ENCODE results near the gene USP21. TPM values are rescaled to one million over a fixed set of nuclear protein-coding genes. Genes with fewer than 3 reads are reported as not detected.
A peak's percentile ranks its signal among the peaks of the same experiment; 100 is the strongest.
"Not testable (repeated sequence)": the region's sequence is repeated elsewhere in the genome, so short reads cannot be mapped to it uniquely, and the experiment has no call there.

The USP21 gene, protein sequence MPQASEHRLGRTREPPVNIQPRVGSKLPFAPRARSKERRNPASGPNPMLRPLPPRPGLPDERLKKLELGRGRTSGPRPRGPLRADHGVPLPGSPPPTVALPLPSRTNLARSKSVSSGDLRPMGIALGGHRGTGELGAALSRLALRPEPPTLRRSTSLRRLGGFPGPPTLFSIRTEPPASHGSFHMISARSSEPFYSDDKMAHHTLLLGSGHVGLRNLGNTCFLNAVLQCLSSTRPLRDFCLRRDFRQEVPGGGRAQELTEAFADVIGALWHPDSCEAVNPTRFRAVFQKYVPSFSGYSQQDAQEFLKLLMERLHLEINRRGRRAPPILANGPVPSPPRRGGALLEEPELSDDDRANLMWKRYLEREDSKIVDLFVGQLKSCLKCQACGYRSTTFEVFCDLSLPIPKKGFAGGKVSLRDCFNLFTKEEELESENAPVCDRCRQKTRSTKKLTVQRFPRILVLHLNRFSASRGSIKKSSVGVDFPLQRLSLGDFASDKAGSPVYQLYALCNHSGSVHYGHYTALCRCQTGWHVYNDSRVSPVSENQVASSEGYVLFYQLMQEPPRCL
- polyA plus RNA-seq (ENCODE audit: insufficient read length in 4 of 4), result 10 to 100 TPM; 44.9 to 55.2 (median 47.2) TPM

DNA sequence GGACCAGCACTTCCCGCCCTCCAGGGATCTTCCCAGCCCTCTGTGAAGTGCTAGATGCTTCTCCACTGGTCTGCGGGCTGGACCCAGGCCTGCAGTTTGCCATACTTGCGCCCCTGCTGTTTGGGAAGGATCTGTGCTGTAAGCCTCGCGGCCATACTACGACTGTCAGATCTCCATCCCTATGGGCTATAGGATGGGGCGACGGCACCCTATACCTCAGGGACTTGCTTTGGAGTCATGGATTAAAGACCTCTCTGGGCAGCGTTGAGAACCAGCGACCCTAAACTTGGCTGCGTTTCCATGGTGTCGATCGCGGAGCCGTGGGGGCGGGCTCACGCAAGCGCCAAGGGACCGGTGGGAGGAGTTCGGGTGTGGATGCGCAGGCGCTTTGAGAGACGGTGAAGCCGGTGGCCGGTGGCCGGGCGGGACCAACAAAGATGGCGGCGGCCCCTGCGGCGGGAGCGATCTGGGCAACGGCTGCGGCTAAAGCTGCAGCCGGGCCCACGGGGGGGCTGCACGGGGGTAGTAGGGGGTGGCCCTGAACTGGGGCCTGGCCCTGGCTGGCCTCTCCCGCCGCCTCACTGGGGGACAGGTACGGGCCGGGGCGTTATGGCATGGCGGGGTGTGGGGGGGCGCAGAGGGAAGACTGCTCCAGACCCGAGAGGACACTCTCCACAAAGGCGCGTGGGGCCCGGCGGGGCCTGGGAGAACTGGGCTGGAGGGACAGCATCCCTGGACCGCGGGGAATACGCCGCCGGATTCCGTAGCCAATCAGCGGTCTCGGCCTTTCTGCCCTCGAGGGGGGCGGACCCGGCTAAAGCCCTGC lies at the start of gene USP21:
Gene USP21 (plus strand): TSS at position 414 of the 826 bp plus-strand sequence. CDS start 1,141 bp downstream, outside the sequence.
- peak; percentile 78 to 90 (median 85) for DNase-seq (ENCODE audit: low read depth in 4 of 4, low spot score in 3 of 4)

DNA sequence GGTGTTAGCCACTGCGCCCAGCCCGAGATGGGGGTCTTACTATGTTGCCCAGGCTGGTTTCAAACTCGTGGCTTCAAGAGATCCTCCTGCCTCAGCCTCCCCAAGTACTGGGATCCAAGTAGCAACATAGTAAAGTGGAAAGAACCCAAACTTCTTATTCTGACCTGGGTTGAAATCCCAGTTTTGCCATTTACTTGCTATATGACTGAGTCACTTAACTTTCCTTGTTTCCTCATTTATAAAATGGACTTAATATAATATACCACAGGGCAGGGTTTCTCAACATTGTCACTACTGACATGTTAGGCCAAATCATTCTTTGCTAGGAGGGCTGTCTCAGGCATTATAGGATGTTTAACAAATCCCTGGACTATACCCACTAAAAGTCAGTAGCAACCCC lies 48.2 kb upstream of the USP21 start:
- DNase-seq (ENCODE audit: low read depth in 4 of 4, low spot score in 3 of 4), result no peak

DNA sequence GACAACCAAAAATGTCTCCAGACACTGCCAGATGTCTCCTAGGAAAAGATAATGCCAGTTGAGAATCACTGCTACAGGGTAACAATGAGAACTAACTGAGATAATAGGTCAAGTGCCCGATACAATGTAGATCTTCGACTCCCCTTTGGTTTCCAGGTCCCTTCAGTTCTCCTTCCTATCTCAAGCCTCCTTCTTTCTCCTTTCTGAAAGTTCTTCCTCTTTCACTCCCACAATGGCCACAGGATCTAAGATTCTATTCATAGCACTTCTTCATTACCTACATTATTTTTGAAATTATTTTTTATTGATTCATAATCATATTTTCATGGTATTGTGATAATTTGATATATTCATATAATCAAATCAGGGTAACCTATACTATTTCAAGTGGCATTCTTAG lies 47.8 kb upstream of the USP21 start:
- DNase-seq (ENCODE audit: low read depth in 4 of 4, low spot score in 3 of 4), result no peak

DNA sequence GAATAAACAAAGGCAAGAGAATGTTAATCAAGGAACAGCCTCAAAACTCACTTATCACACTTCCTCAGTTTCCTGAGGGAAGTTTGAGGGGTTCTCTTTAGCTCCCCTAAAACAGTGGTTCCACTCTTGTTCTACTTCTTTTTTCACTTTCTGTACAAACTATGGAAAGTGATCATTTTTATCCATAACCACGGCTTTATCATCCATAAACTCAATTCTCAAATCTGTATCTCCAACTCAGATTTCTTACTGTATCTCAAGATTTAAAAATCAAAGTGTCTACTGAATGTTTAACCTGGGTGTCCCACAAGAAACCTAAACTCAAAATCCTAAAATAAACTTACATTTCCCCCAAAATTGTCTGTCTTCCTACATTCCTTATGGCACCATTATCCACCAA lies 45.4 kb upstream of the USP21 start:
- no peak for DNase-seq (ENCODE audit: low read depth in 4 of 4, low spot score in 3 of 4)

DNA sequence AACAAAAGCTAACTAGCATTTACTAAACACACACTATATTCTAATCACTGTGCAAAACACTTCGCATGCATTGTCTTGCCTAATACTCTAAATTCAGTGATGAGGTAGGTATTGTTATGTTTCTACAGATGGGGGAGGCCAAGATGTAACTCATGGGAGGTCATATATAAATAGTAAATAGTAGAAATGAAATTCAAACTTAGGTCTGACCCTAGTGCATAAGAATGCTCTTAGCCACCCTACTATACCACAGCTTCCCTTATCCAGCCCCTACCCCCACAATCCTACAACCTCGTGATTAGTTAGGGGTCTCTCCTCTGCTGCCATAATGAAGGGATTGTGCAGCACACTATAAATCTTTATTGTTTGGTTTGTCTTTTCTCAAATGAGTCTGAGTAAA lies 44.7 kb upstream of the USP21 start:
- no peak for DNase-seq (ENCODE audit: low read depth in 4 of 4, low spot score in 3 of 4)

DNA sequence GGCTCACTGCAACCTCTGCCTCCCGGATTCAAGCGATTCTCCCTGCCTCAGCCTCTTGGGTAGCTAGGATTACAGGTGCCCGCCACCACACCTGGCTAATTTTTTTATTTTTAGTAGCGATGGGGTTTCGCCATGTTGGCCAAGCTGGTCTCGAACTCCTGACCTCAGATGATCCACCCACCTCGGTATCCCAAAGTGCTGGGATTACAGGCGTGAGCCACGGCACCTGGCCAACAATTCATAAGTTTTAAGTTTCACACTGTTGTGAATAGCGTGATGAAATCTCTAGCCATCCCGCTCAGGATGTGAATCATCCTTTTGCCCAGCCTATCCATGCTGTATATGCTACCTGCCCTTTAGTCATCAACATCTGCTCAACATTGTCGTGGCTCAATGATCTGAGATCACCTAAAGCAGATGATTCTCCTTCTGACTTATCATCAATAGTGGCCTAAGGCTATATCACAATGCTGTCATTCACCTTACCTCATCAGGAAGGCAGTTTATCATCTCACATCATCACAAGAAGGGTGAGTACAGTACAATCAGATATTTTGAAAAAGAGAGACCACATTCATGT lies 44.1 kb upstream of the USP21 start:
- DNase-seq (ENCODE audit: low read depth in 4 of 4, low spot score in 3 of 4), result no peak

DNA sequence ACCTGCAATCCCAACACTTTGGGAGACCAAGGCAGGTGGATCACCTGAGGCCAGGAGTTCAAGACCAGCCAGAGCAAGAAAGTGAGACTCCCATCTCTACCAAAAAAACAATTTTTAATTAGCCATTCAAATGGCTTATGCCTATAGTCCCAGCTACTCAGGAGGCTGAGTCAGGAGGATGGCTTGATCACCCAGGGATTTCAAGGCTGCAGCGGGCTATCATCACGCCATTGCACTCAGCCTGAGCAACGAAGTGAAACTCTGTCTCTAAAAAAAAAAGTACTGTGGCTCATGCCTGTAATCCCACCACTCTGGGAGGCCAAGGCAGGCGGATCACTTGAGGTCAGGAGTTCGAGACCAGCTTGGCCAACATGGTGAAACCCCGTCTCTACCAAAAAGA lies 43.3 kb upstream of the USP21 start:
- DNase-seq (ENCODE audit: low read depth in 4 of 4, low spot score in 3 of 4), result not testable (repeated sequence)

DNA sequence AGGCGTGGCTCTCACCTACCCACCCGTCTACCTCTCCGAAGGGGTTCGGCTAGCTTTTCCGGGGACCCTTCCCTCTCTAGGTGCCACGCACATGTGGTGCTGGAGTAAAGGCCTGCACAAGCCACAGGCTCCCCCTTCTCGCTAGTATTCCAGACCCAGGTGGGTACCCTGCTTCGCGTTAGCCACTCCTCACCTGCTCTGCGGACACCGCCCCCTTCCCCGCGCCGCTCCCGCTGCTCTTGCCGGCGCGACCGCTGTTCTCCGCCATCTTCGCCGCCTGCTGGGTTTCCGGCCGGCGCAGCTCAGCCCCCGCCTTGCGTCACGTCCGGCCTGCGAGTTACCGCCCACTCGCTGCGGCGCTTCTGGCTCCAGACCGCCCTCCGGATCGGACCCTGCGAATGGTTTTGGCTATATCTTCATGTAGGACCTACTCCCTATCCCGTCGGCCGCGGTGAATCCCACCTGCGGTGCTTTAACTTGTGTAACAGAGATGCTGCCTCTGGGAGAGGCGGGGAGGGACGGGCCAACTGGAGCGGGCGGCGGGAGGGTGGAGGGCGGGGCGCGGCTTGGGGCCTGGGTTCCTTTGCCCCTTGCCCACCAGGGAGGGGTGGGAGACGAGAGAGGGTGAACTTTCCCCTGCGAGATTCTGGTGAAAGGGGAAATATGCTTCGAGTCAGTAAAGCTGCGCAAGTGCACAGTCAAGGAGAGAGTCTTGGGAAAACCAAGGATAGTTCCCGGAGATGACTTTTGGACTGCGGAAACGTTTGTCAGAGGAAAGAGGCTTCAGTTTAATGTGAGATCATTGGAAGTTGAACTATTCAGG lies 41.3 kb upstream of the USP21 start, which contains the start of the genes NIT1 and PFDN2:
Gene NIT1 (plus strand): TSS at position 347 of the 823 bp plus-strand sequence. CDS start 72 bp downstream, at position 419.
Gene PFDN2 (minus strand): TSS at position 279 of the 823 bp plus-strand sequence. CDS start 11 bp downstream, at position 268.
- peak in 1 of 4 donors; percentile 77 for DNase-seq (ENCODE audit: low read depth in 4 of 4, low spot score in 3 of 4)

DNA sequence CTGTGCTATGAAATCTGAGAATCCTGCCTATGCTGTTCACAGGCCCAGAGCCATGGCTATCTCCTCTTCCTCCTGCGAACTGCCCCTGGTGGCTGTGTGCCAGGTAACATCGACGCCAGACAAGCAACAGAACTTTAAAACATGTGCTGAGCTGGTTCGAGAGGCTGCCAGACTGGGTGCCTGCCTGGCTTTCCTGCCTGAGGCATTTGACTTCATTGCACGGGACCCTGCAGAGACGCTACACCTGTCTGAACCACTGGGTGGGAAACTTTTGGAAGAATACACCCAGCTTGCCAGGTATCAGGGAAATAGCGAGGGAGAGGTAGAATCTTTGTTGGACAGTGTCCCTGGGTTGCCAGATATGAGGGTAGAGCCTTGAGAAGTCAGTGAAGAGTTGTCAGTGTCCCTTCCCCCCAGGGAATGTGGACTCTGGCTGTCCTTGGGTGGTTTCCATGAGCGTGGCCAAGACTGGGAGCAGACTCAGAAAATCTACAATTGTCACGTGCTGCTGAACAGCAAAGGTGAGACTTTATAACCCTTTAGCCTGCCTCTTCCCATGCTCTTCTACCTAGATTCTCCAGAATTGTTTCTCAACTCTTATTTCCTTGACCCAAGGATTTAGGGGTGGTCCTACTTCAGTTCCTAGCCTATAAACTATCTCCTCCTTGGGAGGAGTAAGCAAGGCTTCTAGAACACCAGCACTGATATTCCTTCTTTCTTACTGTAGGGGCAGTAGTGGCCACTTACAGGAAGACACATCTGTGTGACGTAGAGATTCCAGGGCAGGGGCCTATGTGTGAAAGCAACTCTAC lies 40.0 kb upstream of the USP21 start:
- no peak for DNase-seq (ENCODE audit: low read depth in 4 of 4, low spot score in 3 of 4)

DNA sequence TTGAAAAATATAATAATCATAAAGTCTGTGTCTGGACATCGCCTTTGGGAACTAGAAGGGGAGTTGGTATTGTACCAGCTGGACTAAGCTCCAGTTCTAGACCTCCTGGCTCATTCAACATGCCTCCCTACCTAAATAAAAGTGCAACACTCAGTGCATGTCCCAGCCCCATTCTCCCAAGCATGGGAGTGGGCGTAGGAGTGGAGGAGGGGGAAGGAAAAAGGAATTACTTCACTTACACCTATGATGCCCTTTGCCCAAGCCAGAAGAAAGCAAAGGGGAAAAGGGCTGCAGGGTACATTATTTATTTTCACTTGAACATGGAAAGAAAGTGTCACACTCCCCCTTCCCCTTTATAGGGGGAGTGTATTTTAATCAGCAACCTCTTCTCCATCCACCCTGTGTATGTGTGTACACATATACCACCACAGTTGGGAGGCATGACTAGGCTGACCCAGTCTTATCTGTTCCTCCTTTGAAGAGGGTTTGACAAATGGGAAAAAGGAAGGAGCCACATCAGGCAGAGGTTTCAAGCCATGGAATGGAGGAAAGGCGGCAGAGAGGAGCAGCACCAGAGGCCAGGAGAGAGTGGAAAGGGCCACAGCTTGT lies 38.2 kb upstream of the USP21 start:
- no peak for DNase-seq (ENCODE audit: low read depth in 4 of 4, low spot score in 3 of 4)

DNA sequence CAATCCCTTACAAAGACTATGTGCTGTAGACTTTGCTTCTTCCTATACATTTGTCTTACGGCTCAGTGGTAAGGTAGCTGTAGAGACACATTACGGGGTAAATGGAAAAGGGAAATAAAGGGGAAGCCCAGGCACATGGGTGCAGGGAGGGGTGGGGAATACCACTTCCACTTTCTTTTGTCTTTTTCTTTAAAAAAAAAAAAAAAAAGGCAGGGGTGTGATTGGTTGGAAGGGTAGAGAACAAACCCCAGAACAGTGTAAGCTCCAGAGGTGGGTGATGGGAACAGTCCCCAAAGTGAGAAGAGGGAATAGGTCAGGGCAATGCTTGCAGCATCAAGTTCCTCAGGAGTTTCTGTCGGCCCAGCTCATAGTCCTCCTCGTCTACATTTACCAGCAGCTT lies 37.5 kb upstream of the USP21 start:
- no peak for DNase-seq (ENCODE audit: low read depth in 4 of 4, low spot score in 3 of 4)

DNA sequence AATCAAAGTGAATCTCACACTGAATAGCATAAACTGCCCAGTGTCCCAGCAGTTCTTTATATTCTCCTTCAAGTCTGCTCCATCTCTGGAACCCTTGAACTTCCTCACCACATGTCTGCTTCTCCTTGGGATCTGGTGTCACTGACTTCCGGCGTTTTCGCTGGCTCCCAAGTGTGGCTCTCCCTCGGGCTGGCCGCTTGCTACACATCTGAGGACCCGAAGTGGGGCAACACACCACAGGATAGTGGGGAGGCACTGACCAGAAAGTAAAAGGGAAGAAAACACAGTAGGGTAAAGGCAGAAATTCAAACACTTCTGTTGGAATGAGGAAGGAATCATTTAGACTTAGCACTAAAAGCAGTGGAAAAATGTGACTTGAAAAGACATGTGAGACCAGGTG lies 36.3 kb upstream of the USP21 start:
- no peak for DNase-seq (ENCODE audit: low read depth in 4 of 4, low spot score in 3 of 4)

DNA sequence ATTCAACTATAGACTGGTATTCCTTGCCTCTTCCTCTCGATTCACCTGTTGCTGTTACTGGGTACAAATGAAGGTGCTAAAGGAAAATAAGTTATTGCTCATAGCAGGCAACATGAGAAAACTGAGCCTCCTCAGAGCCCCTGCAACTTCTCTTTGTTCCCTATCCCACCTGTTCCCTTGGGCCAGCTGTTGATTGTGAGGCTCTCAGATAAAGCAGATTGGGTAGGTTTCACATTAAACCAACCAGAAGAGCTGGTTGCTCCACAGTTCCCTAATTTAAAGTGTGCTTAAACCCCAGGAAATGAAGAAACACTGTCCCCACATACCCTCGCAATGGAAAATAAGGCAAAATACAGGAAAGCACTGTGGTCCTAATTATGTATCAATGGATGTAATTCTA lies 31.7 kb upstream of the USP21 start:
- DNase-seq (ENCODE audit: low read depth in 4 of 4, low spot score in 3 of 4), result no peak

DNA sequence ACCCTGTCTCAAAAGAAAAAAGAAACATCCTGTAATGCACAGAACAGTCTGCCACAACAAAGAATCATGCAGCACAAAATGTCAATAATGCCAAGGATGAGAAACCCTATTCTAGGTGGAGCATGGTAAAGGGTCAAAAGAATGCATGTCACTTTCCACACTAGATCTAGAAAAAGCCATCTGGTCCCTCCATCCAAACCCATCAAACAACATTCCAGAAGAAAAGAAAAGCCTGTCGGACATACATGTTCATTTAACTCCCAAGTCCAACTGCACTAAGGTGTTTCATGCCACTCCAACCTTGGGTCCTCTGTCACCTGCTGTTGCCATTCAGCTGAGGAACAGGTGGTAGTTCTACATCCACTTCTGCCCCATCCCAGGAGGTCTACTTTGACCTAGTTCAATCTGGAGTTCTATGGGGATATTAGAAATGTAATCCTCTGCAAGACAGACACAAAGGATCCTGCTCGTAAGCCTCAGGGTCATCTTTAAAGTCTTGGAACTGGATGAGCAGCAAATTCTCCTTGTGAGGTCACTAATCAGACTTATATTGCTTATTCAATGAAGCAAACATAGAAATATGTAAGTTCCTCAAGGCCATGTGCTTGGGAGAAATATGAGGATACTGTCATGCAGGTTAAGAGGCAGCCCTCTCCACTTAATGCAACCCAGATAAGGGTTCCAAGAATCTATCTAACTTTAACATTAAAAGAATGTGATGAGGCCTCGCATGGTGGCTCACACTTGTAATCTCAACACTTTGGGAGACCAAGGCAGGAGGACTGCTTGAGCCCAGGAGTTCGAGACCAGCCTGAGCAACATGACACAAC lies 30.5 kb upstream of the USP21 start:
- DNase-seq (ENCODE audit: low read depth in 4 of 4, low spot score in 3 of 4), result no peak

DNA sequence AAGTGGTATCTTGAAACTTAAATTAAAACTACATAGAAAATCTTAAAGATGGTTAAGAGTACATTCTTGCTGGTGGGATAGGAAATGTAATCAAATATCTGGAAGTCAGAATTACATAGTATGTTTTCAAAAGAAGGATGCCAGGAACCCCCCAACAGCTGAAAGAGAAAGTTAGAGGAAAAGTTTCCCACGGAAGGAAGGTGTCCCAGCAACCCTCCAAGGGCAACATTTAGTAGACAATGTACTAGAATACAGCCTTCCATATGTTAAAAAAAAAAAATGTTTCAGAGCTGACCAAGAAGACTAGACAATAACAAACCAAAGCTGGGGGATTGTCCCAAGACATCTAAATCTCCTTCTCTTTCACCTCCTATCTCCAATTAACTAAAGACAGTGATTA lies 29.0 kb upstream of the USP21 start:
- DNase-seq (ENCODE audit: low read depth in 4 of 4, low spot score in 3 of 4), result no peak

DNA sequence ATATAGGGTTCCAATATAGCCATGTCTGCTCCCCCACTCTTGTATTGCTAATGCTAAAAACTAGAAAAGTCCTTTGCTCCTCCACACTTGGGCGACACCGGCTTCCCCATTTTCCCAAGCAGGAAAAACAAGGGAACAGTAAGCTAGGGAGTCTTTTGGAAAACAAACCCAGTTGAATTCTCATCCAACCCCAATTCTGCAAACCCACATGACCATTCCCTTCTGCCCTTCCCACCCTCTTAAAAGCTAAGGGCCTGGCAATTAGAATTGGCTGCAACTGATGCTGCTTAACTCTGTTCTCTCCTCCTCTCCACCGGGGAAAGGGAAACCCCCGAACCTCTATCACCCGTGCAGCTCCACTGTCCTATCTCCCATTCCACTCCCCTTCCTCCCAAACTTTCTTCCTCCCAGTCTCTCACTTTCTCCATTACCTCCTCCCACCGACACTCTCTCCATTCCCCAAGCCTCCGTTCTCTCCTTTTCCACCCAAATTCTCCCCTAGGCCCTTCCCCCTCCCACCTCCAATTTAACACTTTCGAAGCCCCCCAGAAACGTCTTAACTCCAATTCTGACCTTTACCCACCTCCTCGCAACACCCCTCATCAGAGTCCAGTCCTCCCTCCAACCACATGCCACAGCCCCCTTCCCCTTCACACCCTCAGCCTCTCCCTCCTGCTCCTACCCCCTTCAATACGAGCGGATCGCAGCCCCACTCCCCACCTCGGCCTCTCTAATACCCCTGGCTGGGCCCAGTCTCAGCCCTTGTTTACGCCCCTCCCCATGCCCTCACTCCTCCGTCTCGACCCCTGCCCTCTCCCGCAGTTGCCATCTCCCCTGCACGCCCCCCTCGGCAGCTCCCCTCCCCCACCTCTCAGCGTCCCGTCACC lies 27.5 kb upstream of the USP21 start:
- peak in 1 of 4 donors; percentile 21 for DNase-seq (ENCODE audit: low read depth in 4 of 4, low spot score in 3 of 4)
